HT-29 (cell line): Measurements from ENCODE around the gene BFSP2. TPM values are rescaled to one million over a fixed set of nuclear protein-coding genes. Genes with fewer than 3 reads are reported as not detected.
A peak's percentile ranks its signal among the peaks of the same experiment; 100 is the strongest.
"Not testable (repeated sequence)": the region's sequence is repeated elsewhere in the genome, so short reads cannot be mapped to it uniquely, and the experiment has no call there.

Source experiments
- DNase-seq: peaks from one replicate; pipeline ENCODE4 v3.0.0-alpha.2; 2015; ENCODE audit warnings: low spot score
- total RNA-seq: library from RNA; depleted of rRNA; stranded (reverse); fragments of >200 nt; shearing (Covaris generic); gene quantifications from 2 replicates; pipeline ENCODE4 v1.2.3, GENCODE V29; 2014

BFSP2 gene
- total RNA-seq, 1 experiment from 2014 or later: not detected

DNA sequence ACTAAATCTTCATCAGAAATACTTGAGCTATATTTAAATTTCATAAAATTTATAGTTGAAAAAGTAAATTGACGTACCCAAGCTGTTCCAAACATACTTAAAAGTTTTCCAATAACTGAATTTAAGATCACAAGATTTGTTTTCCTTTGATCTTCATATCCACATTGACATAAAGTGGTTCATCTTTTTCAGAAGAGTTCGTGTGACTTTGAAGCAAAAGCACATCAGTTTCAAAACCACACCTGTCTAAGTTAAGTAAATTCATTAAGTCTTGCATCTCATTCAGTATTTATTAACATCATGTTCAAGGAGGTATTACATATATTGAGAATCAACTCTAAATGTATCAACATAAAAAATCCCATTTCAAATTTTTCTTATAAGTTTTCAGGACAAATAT, 79.5 kb downstream of the BFSP2 start:
- DNase-seq: no peak

DNA sequence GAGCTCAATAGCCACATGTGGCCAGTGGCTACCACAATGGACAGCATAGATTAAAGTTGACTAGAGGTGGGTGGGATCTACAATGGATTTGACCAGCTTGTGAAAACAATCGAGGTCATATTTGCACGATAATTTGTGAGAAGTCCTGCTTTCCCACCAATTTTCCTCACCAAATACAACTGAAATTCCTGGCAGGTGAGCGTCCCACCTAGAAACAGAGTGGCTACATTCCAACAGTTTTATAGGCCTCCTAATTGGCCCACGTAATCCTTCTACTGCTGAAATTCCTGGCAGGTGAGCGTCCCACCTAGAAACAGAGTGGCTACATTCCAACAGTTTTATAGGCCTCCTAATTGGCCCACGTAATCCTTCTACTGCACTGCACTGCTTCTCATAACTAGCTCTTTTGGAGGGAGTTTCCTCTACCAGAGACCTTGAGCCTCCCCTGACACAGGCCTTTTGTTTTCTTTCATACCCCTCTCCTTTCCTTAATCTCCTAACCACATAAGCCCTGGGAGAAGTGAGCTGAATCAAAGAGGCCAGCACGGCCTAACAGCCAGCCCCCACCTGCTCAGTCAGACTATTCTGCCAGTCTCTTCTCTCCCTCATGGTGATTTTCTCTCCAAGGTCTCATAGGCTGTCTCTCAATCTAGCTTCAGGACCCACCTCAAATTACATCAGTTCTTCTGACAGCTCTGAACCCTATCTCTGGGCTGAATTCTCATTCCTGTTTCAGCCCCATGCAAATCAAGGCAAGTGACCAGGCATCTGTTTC, 80.2 kb downstream of the BFSP2 start:
- DNase-seq: peak; percentile 88

DNA sequence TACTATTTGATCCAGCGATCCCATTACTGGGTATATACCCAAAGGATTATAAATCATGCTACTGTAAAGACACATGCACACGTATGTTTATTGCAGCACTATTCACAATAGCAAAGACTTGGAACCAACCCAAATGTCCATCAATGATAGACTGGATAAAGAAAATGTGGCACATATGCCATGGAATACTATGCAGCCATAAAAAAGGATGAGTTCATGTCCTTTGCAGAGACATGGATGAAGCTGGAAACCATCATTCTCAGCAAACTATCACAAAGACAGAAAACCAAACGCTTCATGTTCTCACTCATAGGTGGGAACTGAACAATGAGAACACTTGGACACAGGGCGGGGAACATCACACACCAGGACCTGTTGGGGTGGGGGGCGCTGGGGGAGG, 82.6 kb downstream of the BFSP2 start:
- DNase-seq: not testable (repeated sequence)

DNA sequence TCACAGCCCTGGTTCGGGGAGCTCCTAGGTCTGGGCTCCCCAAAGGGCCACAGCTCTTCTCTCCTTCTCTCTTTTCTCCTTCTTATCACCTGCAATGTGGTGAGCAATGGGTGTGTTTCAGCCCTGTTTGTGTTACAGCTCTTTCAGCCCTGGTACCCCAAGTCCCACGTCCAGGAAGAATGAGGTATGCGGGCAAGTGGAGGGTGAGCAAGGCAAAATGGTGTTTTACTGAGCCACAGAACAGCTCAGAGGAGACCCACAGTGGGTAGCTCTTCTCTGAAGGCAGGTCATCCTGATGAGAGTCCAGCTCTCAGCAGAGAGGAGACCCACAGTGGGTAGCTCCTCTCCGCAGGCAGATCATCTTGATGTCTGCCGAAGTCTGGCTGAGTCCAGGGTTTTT, 86.8 kb downstream of the BFSP2 start:
- no peak for DNase-seq

DNA sequence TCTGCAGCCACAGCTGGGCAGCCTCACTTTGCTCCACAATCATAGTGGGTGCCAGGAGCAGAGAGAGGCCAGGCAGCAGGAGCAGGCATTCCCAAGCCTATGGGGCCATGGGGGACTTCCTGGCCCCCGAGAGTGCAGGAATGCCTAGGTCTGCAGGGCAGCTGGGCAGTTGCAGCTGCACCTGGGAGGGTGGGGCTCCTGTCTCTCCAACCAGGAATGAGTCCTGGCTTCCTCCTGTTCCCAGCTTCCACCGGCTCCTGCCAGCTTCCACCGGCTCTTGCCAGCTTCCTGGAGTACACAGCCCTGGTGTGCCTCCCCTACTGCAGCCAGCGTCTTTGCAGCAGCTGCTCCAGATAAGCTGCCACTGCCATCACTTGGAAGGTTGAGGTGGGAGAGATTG, 87.3 kb downstream of the BFSP2 start:
- no peak for DNase-seq

DNA sequence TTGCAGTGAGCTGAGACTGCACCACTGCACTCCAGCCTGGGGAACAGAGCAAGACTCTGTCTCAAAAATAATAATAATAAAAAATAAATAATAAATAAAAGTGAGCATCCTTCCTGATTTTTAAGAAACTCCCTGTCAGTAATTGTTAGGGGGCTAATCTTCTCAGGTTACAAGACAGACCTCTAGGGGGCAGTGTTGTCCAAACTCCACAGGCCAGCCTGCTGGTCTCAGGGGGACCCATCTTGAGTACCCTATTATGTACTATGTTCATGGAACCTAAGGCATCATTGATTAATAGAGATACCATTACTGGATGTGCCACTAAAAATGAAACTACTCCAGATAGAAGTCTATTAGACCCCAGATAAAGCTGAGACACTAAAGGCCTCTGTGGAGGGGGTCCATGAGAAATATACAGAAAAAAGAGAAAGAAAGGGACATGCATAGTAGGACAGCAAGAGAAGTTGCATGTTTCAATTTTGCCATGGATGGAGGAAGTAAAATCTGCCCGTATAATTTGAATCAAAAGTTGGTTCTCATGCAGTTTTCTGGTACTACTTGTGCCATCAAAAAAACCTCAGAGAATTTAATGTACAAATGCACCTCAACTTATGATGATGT, 88.2 kb downstream of the BFSP2 start:
- no peak for DNase-seq

DNA sequence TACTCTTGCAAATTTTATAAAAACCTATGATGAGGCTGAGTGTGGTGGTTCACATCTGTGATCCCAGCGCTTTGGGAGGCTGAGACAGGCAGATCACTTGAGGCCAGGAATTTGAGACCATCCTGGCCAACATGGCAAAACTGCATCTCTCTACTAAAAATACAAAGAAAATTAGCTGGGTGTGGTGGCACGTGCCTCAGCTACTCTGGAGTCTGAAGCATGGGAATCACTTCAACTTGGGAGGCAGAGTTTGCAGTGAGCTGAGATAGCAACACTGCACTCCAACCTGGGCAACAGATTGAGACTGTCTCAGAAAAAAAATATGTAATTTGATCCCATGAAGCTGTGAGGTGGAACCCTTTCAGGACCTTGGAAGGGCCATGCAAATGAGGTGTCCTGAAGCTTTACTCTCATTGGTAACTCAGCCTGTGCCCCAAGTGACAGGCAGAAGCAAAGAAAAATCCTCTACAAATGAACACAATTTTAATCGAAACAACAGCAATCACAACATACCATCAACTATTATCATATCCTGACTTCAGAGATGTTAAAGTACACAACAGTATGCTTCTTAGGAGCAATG, 89.0 kb downstream of the BFSP2 start:
- peak; percentile 11 for DNase-seq

DNA sequence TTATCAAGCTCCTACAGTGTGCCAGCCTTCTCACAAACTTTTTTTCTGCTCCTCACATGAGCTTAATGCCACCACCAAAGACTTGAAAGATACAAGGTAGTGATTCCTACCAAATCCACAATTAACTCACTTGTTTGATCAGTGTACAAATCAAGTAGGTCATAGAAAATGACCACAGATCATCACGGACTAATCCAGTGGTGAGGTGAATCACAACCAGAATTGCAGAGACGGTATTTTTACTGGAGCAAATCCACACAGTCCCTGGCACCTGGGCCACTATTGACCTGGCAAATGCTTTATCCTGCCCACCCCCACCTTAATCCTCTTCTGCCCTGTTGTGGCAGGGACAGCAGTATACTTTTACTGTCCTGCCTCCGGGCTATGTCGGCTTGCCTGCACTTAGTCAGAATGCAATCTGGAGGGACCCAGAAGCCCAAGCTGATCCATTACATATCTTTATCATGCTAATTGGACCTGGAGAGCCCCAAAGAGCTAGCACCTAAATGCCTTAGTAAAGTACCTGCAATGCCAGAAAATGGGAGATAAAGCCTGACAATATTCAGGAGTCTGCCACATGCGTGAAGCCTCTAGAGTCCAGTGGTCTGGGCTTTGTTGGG, 89.7 kb downstream of the BFSP2 start:
- DNase-seq: no peak

DNA sequence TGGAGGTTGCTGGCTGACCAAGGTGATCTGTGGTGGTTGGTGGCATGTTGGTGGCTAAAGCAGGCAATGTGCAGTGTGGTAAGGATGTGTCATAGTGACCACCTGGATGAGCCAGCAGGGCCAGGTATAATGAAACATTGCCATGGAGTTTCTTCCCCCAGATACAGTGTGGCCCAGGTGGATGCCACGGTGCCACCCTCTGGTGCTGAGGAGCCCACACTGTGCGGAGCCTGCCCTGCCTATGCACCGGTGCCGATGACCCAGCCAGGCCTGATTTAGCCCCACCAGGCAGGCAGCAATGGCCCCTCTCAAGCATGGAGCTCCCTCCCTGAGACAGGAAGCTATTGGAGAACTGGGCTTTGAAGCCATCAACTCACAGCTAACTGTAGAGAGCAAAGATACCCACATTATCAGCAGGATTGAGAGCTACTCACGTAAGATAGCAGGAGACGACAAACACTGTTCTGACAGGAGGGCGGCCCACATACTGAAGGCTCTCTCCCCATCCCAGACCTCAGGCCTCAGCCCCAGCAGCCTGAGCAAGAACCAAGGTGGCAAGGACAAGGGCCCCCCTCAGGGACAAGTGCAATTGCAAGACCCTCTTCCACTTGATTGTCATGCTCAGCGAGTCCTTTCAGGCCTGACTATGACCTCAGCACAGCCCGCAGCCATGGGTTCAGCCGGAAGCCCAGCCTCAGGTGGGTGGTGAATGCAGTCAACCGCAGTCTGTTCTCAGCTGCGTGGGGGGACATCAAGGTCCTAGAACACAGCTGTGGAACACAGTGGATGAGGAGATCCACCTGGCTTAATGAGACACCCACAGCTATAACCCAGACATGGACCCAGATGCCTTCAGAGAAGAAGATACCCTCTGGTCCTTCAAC, 90.9 kb downstream of the BFSP2 start:
- no peak for DNase-seq

DNA sequence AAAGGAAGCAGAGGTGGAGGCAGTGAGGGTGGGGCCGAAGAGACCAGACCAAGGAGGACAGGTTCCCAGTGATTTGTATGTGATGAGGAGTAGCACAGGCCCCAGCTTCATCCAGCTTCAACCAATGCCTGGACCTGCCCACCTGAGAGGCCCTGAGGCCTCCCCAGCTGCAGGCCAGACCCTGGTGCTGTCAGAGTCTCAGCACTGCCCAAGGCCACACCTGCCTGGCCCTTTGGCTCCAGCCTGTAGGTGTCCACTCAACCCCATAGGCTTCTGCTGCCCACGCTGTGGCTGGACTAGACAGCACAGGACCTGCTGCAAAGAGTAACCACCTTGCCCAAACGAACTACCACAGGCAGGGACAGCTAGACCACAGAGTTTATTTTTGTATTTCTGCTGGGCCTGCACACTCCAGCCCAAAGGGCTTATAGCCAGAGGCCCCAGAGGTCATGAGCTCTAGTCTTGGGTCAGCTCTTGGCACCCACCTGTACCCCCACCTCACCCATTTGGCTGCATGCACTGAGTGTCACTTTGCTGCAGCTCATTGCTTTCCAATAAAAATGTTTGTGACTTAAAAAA, 91.7 kb downstream of the BFSP2 start:
- DNase-seq: no peak

DNA sequence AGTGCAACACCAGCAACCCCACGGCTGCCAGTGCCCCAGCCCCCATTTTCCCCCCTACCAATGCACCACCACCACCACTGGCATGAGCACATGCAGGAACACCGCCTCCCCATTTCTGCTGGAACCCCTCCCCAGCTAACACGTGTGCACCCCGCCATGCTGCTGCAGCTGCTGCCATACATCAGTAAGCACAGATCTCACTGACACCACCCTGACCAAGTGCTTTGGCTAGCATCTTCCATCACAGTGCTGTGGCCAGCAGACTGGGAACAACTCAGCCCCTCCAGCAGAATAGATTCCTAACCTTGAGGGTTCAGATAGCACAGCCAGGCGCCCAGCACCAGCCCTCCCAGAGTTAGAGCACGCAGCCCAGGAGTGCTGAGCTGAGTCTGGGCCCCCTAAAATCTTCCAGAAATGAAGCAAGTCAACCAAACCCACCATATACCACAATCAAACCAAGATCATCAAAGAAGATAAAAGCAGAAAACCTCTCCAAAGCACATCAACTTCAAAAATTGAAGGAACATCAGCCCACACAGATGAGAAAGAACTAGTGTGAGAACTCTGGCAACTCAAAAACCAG, 92.4 kb downstream of the BFSP2 start:
- no peak for DNase-seq

DNA sequence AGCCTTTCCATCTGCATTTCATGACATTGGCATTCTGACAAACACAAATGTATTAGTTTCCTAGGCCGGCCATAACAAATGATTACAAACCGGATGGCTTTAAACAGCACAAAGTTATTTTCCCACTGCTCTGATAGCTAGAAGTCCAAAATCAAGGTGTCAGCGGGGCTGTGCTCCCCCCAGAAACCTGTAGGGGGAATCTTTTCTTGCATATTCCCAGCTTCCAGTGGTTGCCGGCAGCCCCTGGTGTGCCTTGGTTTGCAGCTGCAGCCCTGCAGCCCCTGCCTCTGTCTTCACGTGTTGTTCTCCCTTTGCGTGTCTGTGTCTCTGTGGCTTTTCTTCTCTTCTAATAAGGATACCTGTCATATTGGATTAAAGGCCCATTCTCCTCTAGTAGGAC, 94.6 kb downstream of the BFSP2 start:
- peak; percentile 37 for DNase-seq

DNA sequence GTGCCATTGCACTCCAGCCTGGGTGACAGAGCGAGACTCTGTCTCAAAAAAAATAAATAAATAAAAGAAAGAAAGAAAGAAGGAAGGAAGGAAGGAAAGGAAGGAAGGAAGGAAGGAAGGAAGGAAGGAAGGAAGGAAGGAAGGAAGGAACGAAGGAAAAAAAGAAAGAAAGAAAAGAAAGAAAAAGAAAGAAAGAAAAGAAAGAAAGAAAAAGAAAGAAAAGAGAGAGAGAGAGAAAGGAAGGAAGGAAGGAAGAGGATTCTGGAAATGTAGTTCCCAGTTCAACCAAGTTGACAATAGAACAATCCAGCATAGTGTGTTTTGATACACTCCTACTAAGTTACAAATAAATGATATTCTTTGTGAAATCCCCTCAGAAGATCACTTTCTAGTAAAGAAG, 102.7 kb downstream of the BFSP2 start:
- not testable (repeated sequence) for DNase-seq

DNA sequence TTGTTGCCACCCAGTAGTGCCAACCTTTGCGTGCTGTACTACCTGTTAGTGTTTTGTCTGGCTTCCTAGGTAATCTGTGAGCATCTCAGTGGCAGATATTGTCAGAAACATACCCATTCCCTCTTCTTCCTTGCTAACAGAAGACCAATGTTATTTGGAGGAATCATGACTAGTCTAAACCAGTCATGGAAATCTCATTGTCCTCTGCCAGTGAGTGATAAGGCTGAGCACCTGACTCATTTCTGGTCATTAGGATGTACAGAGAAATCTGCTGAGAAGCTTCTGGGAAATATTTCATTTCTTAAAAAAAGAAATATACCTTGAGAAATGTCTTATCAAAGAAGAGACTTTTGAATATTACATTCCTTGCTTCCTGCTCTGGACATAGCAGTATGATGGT, 103.6 kb downstream of the BFSP2 start:
- DNase-seq: no peak

DNA sequence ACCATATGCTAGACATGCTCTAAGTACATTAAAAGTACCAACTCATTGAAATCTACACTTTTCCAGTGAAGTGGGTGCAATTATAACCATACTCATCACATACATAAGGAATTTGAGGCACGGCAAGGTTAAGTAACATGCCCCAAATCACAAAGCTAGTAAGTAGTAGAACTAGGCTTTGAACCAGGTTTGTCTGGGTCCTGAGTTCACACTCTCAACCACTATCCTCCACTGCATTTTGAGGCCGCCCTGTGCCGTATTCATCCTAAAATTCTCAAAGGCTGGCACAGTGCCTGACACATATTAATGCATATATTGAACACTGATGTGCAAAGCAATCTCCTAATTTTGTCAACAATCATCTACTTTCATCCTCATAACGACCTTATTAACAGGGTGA, 104.9 kb downstream of the BFSP2 start:
- DNase-seq: no peak

DNA sequence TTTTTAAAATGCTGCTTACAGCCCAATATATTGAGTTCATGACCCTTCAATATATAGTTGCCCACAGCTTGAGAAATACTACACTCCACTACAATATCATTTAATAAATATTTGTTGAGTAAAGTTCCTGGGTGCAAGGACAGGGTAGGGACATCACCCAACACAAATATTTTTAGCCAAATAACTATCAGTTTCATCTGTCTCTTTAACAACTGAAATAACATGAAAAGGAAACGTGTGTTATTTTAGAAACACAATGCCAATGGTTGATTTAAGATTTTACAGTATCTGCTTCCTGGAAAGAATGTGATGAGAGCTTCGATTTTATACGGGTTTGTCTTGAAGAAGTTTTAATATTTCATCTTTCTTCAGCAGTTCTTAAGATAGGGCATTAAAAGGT, 106.0 kb downstream of the BFSP2 start:
- no peak for DNase-seq

DNA sequence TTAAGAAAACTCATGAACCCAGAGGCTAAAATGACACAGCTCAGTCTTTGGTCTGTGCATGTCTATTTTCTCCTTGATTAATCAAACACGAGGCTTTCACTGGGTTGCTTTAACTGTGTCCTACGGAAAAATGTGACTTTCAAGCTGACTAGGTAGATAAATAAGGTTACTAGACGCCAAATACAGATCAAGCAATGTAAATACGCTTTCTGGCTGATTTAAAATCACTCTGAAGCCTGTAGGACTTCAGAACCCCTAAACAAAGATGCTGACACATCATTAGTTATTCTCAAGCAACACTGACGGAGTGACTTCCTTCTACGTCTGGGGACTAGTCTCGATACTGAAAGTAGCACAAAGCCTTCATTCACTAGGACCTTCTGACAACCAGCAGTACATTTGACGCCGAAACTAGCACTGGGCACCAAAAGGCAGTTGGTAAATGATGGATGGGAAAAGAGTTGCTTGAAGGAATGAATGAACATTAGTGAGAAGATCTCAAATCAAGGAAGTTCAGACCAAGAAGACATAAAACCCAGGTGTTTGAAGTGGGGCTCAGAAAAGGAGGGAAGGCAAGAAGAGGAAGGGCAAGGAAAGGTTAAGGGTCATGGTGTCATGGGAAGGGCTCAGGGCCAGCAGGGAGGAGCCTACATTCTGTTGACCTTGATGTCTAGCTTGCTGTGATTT, 106.5 kb downstream of the BFSP2 start:
- DNase-seq: no peak

DNA sequence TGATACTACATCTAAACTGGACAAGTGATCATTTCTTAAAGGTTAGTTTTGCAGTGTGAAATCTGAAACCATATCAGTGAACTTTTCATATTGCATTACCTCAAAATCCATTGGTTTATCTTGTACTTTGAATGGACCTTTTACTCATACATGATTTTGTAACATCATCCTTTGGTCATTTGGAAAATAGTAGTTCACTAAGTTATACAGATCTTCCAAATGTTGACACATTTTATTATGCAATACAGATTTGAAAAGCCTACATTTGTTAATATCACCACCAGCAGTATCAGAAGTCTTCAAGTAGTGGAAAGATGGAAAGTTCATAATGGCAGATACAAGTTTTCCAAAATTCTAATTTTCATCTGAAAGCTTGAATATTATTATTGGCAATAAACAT, 109.6 kb downstream of the BFSP2 start:
- DNase-seq: no peak

DNA sequence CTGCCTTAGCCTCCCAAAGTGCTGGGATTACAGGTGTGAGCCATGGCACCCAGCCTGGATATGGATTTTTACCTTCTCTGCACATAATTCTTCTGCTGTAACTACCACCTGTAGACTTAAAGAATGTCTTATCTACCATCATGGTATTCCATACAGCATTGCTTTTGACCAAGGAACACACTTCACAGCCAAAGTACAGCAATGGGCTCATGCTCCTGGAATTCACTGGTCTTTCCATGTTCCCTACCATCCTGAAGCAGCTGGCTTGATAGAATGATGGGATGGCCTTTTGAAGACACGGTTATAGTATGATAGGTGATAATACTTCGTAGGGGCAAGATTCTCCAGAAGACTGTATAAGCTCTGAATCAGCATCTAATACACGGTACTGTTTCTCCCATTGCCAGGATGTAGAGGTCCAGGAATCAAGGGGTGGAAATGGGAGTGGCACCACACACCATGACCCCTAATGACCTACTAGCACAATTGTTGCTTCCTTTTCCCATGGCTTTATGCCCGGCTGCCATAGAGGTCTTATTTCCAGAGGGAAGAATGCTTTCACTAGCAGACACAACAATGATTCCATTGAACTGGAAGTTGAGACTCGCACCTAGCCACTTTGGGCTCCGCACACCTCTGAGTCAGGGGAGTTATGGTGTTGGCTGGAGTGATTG, 112.7 kb downstream of the BFSP2 start:
- no peak for DNase-seq

DNA sequence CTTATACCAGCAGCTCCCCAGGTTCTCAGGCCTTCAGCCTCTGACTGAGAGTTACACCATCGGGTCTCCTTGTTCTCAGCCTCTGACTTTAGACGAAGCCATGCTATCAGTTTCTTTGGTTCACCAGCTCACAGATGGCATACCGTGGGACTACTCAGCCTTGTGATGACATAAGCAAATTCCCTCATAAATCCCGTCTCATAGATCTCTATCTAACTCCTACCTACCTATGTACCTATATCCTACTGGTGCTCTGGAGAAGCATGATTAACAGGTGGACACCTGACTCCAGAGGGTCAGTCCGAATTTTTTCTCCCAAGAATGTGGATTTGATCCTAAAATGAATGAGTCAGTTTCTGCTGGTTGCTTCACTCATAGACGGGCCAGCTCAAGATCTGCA, 114.6 kb downstream of the BFSP2 start:
- DNase-seq: no peak
